ENCODE data around the gene ZSWIM1.

- TF ChIP-seq POLR2A (IDR thresholded peaks at IDR 0.05) = no peak
- no peak for TF ChIP-seq EP300 (IDR thresholded peaks at IDR 0.05)
- TF ChIP-seq CTCF (IDR thresholded peaks at IDR 0.05) = no peak
Measured at GRCh38 chr20:45892049-45892825, 11.2 kb downstream of the ZSWIM1 start.

All from stomach (tissue), 4 donors.